Kidney epithelial cell (primary cell): ENCODE data around the gene FBN1. TPM values are rescaled to one million over a fixed set of nuclear protein-coding genes. Genes with fewer than 3 reads are reported as not detected.

Experiments used
- DNase-seq: peaks from one replicate; pipeline ENCODE4 v3.0.0-alpha.2; 2010; ENCODE audit warnings: low read depth
- H3K27me3 ChIP-seq: 2 replicates; pipeline ENCODE4 v1.6.0; 2011; ENCODE audit warnings: low read length; ENCODE audit not compliant: control insufficient read depth, insufficient read depth
- H3K36me3 ChIP-seq: 2 replicates; pipeline ENCODE4 v1.5.1; 2011; ENCODE audit warnings: low read length; ENCODE audit not compliant: control insufficient read depth, insufficient read depth
- H3K4me3 ChIP-seq: 2 replicates; pipeline ENCODE4 v1.5.1; 2011; ENCODE audit warnings: low read depth, mild to moderate bottlenecking, control low read depth, low read length
- CTCF ChIP-seq: IDR thresholded peaks from 2 replicates; pipeline ENCODE4 v1.5.1; 2011; ENCODE audit warnings: mild to moderate bottlenecking, moderate library complexity, low read length, control low read depth, inconsistent platforms; ENCODE audit not compliant: insufficient read depth, poor library complexity, severe bottlenecking
- total RNA-seq: library from RNA; depleted of rRNA; stranded (reverse); fragments of >200 nt; gene quantifications from 2 replicates; pipeline ENCODE4 v1.2.3, GENCODE V29; 2015

The FBN1 gene
- total RNA-seq, 1 donor from 2014 or later = 35.9 TPM

- Histone ChIP-seq H3K4me3 (no peak overlapping the region), H3K27me3 (no peaks in the 10 kb centered on the region), H3K36me3 (no peaks in the 10 kb centered on the region)
- no peak for TF ChIP-seq CTCF
- DNase-seq = no peak
Observed at GRCh38 chr15:48604567-48604966, 40.9 kb downstream of the FBN1 start.

GRCh38 chr15:48603922-48604321 is 41.6 kb downstream of the FBN1 start:
- no peak for DNase-seq
- no peak for TF ChIP-seq CTCF
- H3K36me3 ChIP-seq = no peaks in the 10 kb centered on the region
- no peaks in the 10 kb centered on the region for H3K27me3 ChIP-seq
- H3K4me3 ChIP-seq = no peak overlapping the region

- Histone ChIP-seq H3K36me3 (no peaks in the 10 kb centered on the region), H3K27me3 (no peaks in the 10 kb centered on the region), H3K4me3 (no peak overlapping the region)
- no peak for DNase-seq
- no peak for TF ChIP-seq CTCF
Observed at GRCh38 chr15:48603123-48603500, 42.4 kb downstream of the FBN1 start.

GRCh38 chr15:48602358-48603122 is 43.0 kb downstream of the FBN1 start:
- no peak for TF ChIP-seq CTCF
- DNase-seq = peak; percentile 37

GRCh38 chr15:48601095-48601494 is 44.4 kb downstream of the FBN1 start:
- H3K4me3 ChIP-seq = no peak overlapping the region
- no peaks in the 10 kb centered on the region for H3K27me3 ChIP-seq
- no peaks in the 10 kb centered on the region for H3K36me3 ChIP-seq
- TF ChIP-seq CTCF = no peak
- no peak for DNase-seq

More at GRCh38 chr15:48602358-48603122, 43.0 kb downstream of the FBN1 start:
- H3K4me3 ChIP-seq = no peak overlapping the region
- H3K27me3 ChIP-seq = no peaks in the 10 kb centered on the region
- H3K36me3 ChIP-seq = no peaks in the 10 kb centered on the region

- no peak for TF ChIP-seq CTCF
- H3K36me3 ChIP-seq = no peaks in the 10 kb centered on the region
- H3K4me3 ChIP-seq = no peak overlapping the region
- DNase-seq = no peak
- H3K27me3 ChIP-seq = no peaks in the 10 kb centered on the region
Observed at GRCh38 chr15:48596841-48597240, 48.7 kb downstream of the FBN1 start.
